GM12878 (cell line): ENCODE measurements around the gene PAXX.

Source experiments
- BCL3 ChIP-seq: IDR thresholded peaks from 2 replicates; pipeline ENCODE4 v1.6.1; 2011; ENCODE audit warnings: borderline replicate concordance, low read depth, mild to moderate bottlenecking, moderate library complexity, low read length; ENCODE audit not compliant: insufficient read depth, poor library complexity, severe bottlenecking
- POLR2A ChIP-seq: IDR thresholded peaks from 2 replicates; pipeline ENCODE4 v1.6.1; 2011; ENCODE audit warnings: low read depth, mild to moderate bottlenecking, low read length
- SRF ChIP-seq, 2 experiments: IDR thresholded peaks; 2 replicates each; pipeline ENCODE4 v1.6.1; 2011; ENCODE audit warnings: low read depth in 2 of 2, low read length in 2 of 2, mild to moderate bottlenecking in 1 of 2, moderate library complexity in 1 of 2
- SUZ12 ChIP-seq: fragments of 200-600 bp; sonication (generic); IDR thresholded peaks from one replicate; pipeline ENCODE4 v1.6.1; 2018; ENCODE audit warnings: antibody characterized with exemption, mild to moderate bottlenecking; ENCODE audit not compliant: unreplicated experiment
- ZBTB11 ChIP-seq: fragments of 450-650 bp; formaldehyde crosslinking; IDR thresholded peaks from 2 replicates; pipeline ENCODE4 v1.5.0; 2022; ENCODE audit warnings: mild to moderate bottlenecking, missing genetic modification characterization
- ZSCAN29 ChIP-seq: fragments of 450-650 bp; IDR thresholded peaks from 2 replicates; pipeline ENCODE4 v1.6.1; 2017; ENCODE audit warnings: mild to moderate bottlenecking, moderate library complexity

GRCh38 chr9:136964171-136964689 lies 28.0 kb upstream of the PAXX start:
- TF ChIP-seq SUZ12 (no peak), POLR2A (no peak), BCL3 (no peak), ZBTB11 (CRISPR knock-in tag) (no peak), ZSCAN29 (no peak), SRF (IDR thresholded peaks at IDR 0.05; ENCODE audit: low read depth in 2 of 2, low read length in 2 of 2) (no peak)
